Stimulated activated CD4-positive, alpha-beta T cell treated with anti-CD3 and anti-CD28 coated beads, TNF-alpha, amount 100 ng/mL, for 1 hour (primary cell): ENCODE data around the gene SNX12.
"Not testable (repeated sequence)": the region's sequence is repeated elsewhere in the genome, so short reads cannot be mapped to it uniquely, and the experiment has no call there.

ENCODE experiments used
- DNase-seq, 3 donors: peaks; one replicate each; pipeline ENCODE4 v3.0.0-alpha.2; 2020; ENCODE audit warnings: low read depth in 3 of 3, low spot score in 1 of 3

Gene SNX12

DNA sequence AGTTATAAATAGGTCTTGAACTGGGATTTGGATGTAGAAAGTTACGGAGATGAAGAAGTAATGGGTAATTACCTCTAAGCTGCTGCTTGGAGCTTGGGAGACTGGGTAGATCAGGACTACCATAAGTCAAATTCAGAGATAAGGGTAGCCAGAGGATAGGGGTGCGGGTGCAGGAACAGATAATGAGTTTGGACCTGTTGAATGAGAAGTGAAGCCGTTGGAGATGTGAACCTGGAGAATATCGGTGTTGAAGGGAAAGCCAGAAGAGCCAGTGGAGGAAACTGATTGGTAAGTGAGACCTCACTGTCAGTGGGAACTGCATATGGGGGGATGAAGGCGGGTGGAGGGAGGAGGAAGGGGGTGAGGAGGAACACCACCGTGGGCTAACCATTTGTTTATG lies 26.9 kb upstream of the SNX12 start:
- no peak for DNase-seq

DNA sequence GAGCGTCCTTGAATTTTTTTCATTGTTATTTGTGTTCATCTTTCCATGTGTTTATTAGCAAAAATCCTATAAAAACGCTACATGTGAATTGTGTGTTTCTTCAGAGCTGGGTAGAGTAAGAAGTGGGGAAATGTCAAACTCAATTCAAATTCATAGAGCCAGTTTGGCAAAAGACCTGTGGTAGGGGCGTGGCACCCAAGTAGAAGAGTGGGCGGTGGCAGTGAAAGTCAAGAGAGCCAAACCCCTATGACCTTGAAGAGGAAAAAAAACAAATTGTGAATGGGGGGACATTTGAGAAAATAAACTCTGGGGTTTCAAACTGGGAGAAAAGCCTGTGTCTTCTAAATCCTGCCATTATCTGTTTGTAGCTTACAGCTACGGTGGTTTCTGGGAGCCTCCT lies 23.1 kb upstream of the SNX12 start:
- no peak for DNase-seq

DNA sequence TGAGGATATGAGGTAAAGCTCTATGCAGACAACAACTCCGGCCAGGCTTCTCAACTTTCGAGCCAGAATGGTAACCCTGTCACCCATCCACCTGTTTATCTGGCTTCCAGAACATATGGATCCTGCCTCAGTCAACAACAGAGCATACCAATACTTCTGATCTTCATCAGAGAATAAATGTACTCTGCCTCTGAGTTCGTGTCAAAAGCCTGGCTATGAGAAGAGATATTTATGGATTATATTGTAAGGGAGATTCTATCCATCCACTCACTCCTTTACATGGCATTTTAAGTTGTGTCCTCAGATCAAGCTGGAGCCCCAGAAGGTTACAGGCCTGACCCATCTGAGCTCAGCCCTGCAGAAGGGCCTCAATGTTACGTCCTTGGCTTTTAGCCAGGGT lies 17.8 kb upstream of the SNX12 start:
- no peak for DNase-seq

DNA sequence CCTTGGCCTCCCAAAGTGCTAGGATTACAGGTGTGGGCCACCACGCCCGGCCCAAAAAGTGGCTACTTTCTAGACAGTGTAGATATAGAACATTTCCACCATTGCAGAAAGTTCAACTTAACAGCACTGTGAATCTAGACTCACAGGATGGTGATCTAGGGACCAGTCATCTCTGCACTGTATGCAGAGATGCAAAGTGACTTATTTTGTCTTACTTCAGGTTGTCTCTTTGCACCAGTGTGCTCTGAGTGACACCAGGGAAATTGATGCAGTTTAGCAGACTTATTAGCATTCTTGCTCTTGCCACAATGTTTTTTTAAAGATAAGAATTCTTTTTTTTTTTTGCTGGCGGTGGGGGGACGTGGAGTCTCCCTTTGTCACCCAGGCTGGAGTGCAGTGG lies 14.7 kb upstream of the SNX12 start:
- no peak for DNase-seq

DNA sequence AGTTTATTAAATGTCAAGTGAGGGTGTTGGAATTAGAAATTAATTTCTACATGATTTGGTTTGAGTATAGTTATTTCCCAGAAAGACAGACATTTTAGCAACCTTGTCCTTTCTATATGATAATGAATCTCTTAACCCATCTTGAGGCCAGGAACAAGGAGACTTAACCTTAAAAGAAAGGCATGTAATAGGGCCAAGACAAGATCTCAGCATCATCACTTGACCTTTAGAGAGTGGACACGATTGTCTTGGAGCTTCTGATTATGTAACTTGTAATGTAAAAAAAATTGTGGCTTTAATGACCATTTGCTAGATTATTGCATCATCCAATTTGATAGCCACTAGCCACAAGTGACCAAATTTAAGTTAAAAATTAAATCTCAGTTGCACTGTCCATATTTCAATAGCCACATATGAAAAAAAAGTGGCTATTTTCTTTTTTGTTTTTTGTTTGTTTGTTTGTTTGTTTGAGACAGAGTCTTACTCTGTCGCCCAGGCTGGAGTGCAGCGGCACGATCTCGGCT lies 14.1 kb upstream of the SNX12 start:
- DNase-seq = no peak

DNA sequence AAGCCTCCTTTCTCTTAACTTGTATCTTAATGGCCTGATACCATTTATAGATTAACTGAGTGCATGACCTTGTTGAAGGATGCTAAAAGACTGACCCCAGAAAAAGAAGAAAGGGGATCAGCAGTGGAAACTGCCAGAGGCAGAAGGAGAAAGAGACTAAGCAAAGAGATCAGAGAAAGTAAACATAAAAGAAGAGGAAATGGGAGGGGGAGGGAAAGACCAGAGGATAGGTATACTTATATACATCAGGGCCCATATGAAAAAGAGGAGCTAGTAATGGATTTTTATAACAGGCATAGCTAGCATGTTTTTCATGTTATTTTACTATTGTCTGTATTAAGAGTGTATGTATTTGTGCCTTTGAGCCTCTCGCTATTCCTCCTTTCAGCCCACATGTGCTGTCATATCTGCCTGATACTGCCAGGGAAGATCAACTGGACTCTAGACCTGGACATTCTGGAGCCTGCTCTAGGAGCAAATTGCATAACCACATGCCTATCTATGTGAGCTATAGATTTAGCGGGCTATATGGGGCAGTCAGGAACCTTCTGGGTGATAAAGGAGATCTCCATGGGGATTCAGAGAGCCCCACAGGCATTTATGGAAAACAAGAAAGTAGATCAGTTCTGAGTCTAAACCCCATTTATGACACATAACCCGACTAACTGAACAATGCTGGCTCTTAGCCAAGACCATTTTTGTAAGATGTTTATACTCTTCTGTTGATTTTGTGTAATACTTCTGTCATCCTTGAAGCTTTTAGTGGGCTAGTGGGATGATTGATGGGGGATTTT lies 13.4 kb upstream of the SNX12 start:
- no peak for DNase-seq

DNA sequence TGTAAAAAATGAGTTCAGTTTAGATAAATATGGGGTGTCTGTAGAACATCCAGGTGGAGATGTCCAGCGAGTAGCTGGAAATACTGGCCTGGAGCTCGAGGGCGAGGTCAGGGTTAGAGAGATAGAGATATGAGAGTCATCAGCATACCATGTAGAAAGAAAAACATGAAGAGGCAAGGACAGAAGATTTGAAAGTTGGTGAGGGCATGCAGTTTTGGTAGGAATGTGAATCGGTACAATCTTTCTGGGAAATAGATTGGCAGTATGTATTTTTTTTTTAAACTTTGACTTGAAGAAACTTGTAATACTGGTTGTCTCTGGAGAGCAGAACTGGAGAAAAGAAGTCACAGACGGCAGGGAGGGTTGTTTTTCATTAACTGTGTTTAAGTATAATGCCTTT lies 2.4 kb upstream of the SNX12 start:
- DNase-seq = no peak

DNA sequence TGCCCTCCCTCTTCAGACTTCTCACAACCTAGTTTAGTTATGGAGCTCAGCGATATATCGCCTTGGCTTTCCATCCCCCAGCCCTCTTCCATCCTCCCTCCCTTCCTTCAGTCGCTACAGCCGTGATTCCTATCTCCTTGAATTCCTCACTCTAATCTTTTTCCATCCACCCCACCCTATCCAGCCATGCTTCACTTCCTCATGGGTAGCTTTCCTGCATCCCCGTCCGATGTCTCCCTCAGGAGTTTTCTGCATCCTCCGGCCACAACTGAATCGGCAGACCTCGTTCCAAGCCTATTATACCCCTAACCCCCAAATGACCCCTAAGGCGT lies 456 bp downstream of the SNX12 start:
- DNase-seq = no peak

DNA sequence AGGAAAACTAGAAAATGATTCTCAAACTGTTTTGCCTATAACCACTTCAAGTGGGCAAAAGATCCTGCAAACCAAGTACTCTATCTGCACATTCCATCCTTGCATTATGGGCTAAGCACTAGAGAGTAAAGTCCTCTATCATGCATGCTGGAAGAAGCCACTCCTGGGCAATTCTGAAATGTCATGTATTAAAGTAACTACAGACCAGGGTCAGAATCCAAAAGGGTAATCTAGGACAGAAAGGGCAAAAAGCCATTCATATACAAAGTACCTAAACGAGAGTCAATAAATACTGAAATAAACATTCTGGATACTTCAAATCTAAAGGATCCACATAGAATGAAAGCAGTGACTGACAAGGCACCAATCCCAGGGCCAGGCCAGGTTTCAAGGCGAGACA lies 1.0 kb downstream of the SNX12 start:
- no peak for DNase-seq

DNA sequence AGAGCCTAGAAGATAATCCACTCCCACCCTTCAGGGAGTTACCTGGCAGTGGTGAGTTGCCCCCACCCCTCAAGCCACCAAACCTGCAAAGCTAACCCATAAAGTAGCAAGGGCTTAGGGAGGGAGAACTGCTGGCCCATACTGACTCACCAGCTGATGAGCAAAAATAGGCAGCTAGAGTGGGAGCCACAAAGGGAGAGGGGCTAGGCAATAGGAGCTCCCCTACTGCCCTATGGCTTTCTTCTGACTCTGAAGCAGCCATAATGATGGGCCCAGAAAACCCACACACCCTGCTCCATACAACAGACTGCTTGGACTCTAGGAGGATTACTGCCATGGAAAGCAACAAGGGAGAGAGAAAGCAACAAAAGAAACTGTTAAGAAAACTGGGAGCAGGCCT lies 8.0 kb downstream of the SNX12 start:
- DNase-seq = no peak

DNA sequence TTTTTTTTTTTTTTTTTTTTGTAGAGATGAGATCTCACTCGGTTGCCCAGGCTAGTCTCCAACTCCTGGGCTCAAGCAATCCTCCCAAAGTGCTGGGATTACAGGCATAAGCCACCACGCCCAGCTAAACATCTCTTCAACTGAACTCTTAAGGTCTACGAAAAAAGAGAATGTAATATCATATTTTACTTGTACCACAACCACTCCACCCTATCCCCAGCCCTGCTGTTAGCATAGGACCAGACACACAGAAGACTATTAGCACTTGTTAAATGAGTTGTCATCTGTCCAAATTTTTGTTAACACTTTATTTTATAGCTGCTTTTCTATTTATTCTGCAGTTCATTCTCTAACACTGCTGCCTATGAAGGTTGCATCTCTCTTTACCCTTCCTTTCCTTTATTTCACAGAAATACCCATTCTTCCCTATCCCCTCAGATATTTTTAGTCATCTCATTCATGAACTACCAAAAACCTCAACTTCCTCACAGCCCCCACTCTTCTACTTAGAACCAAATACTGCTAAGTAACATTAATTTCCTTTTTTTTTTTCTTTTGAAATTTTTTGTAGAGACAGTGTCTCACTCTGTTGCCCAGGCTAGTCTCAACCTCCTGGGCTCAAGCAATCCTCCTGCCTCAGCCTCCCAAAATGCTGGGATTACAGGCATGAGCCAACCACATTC lies 10.1 kb downstream of the SNX12 start:
- DNase-seq = no peak

DNA sequence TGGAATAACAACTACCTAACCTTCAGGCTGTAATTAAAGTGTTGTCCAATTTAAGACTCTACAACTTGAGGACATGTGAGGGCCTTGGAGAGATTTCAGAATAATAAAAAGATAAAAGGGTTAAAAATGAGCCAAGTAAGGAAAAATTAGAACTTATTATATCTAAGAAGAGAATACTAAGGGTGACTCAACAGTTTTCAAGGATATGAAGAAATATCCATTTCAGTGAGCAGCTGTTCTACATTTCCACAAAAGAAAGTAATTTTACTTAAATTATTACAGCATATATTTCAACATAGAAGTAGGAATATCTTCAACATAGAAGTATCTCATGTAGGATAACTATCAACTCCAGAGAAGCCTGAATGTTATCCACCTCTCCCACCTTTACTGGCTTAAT lies 11.3 kb downstream of the SNX12 start:
- no peak for DNase-seq

DNA sequence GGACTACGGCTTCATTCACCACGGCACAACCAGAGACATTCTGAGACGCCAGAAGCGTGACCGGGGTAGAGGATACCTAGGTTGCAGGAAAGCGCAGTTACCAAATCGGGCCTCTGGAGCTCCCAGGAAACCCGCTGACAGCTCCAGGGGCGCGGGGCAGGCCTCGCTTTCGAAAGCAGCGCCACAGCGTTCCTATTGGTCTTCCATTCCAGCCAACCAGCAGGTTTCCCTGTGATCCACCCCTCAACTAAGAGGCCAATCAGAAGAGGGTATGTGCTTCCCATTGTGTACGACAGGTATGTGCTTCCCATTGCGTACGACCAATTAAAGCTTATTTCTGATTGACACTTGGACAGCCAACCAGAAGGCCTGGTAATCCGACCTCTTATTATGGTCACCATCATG lies 14.9 kb downstream of the SNX12 start:
- no peak for DNase-seq

DNA sequence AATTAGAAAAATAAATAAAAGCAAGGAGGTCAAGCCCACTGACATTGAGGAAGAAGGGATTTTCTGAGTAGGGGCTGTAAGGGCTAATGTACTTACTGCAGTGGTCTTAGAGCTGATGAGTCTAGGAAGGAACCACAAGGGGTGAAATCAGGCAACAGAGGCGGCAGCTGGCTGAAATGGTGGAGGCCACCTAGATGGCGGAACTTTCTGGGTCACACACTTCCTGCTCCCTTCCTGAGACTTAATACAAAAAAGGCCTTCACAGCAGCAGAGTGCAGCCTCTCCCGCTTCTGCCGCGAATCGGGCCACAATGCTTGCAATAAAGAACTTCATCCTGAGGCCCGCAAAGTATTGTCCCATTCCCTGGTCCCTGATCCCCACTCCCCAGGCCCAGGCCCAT lies 15.4 kb downstream of the SNX12 start:
- no peak for DNase-seq

DNA sequence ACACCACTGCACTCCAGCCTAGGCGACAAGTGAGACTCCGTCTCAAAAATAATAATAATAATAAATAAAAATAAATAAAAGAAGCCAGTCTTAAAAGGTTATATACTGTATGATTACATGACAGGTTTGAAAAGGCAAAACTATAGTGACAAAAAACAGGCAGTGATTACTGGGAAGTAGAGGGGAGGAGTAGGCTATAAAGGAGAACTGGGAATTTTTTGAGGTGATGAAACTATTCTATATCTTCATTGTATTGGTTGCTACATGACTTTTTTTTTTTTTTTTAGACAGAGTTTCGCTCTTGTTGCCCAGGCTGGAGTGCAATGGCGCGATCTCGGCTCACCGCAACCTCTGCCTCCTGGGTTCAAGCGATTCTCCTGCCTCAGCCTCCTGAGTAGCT lies 20.2 kb downstream of the SNX12 start:
- not testable (repeated sequence) for DNase-seq

DNA sequence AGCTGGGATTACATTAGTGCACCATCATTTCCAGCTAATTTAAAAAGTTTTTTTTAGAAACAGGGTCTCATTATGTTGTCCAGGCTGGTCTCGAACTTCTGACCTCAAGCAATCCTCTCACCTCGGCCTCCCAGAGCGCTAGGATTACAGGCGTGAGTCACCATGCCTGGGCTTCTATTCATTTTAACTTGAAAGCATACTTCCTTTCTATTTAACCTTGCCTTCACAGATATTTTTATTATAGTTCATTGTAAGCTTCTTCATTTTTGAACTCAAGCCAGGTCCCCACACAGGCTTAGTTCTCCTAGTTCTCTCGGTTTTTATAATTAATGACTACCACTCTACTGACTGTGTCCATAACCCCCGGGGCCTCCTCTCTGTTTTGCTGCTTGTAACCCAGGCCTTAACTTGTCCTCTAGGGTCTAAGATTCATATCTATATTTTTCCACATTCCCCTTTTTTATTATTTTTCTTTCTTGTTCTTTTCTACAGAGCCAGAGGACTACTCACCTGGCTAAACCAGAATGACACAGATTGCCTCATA lies 50.7 kb downstream of the SNX12 start:
- no peak for DNase-seq
